Activated CD4-positive, alpha-beta T cell treated with anti-CD3 and anti-CD28 coated beads for 1 hour (primary cell): ENCODE data around the gene KANK2.
"Not testable (repeated sequence)": the region's sequence is repeated elsewhere in the genome, so short reads cannot be mapped to it uniquely, and the experiment has no call there.

ENCODE experiments used
- DNase-seq: peaks from one replicate; pipeline ENCODE4 v3.0.0-alpha.2; 2020

KANK2 gene

GRCh38 chr19:11195681-11196080 is 1.7 kb downstream of the KANK2 start:
- DNase-seq: no peak

DNA sequence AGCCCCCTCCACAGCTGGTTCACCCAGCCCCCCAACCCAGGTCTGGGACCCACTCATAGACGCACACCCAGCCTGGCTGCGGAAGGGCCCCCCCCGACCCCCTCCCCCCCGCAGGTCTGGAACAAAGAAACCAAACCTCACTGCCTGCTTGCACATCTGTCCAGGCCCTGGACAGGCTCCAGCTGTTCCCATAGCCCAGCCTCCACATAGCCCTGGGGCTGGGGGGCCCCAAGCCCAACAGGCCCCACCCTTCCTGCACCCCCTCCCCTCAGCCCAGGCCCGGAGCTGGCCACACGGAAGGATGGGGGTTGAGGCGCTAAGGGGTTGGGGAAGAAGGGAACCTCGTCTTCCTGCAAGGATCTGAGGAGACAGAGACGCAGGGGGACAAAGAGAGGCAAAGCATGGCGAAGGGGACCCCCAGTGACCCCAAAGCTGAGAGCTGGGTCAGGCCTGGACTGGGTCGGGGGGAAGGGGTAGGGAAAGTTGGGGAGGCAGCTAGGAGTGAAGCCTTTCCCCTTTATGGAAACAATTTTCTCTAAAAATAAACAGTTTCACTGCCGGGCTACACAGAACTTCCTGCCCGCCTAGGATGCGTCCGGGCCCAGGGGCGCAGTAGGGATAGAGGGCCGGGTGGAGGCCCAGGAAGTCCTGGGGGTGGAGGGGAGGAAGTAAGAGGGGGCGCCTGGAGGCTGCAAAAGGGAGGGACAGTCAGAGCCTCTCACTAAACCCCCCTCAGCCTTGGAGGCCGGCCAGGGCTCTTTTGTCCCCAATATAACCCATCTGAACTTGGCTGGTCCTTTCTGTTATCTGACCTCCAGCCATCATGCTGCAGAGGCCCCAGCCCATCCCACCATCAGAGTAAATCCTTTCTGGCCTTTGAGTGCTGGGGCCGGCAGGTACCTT is 2.4 kb downstream of the KANK2 start:
- DNase-seq: no peak

DNA sequence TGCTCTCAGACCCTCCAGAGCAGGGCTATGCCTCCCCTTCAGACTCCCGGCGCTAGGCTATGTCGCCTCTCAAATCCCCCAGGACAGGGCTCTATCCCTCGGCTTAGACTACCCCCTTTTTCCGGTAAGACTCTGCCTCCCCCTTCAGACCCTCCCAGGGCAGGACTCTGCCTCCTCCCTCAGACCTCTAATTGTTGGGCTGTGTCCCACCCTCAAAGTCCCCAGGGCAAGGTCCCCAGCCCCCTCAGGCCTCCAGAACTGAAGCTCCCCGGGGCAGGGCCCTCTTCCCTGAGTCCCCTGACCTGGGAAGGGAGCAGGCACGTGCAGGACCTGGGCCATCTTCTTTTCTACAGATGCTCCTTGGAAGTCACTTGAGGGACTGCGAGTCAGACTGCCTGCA is 3.2 kb downstream of the KANK2 start:
- DNase-seq: no peak

DNA sequence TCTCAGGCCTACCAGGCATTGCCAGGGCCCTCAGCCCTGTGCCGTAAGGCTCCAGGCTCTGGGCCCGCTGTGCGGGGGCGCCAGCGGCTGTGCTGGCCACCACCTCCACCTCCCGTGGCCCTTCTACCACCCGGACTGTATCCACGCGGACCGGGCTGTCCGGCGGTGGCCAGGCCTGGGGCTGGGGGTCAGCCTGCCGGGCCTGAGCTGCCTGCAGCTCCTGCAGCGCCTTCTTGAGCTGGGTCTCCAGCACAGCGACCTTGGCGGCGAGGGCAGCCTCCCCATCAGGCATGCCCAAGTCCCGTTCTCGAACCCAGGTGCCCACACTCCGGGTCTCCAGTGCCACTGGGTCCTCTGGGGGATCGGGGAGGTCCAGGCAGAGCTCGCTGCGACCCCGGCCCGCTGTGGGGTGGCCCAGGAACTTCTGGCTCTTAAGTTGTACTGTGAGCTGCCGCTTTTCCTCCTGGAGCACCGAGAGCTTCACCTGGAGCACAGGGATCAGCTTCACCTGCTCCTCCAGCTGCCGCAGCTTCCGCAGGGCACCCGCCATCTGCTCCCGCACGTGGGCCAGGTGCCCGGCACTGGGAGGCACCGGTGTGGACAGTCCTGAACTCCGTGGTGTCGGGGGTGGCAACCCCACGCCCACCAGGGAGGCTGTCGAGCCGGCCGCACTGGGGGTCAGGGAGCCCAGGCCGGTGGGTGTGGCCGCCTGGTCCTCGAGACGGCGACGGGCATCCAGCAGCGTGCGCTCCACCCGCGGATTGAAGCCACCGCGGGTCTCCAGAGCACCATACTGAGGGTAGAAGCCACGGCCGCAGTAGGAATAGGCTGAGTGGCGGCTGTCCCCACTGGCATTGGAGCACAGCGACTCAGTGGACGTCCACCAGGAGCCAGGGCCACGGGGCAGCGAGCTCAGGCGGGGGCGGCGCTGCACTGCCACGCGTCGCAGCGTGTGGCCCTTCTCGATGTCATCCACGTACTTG is 4.1 kb downstream of the KANK2 start:
- DNase-seq: no peak

GRCh38 chr19:11191934-11192333 is 5.4 kb downstream of the KANK2 start:
- no peak for DNase-seq

- DNase-seq: no peak
Observed at GRCh38 chr19:11191273-11191755, 6.0 kb downstream of the KANK2 start.

GRCh38 chr19:11190501-11190900 is 6.8 kb downstream of the KANK2 start:
- no peak for DNase-seq

DNA sequence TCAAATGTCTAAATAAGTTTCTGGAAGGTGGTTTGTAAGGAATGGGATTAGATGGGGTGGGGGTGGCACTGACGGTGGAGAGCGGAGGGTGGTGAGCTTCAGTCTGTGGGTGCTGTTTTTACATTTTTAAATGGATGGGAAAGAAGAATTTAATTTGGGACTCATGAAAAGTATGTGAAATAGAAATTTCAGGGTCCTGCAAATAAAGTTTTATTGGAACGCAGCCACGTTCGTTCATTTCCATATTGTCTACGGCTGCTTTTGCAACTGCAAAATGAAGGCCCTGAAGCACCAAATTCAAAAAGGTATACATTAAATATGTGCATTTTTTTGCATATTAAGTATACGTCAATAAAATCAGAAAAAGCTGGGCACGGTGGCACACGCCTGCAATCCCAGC is 9.9 kb downstream of the KANK2 start:
- no peak for DNase-seq

- DNase-seq: no peak
Observed at GRCh38 chr19:11182994-11183393, 14.4 kb downstream of the KANK2 start.

- DNase-seq: no peak
Observed at GRCh38 chr19:11181488-11181887, 15.9 kb downstream of the KANK2 start.

DNA sequence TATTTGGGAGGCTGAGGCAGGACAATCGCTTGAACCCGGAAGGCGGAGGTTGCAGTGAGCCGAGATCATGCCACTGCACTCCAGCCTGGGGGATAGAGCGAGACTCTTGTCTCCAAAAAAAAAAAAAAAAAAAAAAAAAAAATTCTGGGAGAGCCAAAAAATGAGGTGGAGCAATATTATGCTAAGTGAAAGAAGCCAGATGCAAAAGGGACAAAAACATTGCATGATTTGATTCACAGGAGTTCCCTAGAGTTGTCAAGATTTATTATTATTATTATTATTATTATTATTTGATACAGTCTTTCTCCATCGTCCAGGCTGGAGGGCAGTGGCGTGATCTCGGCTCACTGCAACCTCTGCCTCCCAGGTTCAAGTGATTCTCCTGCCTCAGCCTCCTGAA is 16.4 kb downstream of the KANK2 start:
- not testable (repeated sequence) for DNase-seq

DNA sequence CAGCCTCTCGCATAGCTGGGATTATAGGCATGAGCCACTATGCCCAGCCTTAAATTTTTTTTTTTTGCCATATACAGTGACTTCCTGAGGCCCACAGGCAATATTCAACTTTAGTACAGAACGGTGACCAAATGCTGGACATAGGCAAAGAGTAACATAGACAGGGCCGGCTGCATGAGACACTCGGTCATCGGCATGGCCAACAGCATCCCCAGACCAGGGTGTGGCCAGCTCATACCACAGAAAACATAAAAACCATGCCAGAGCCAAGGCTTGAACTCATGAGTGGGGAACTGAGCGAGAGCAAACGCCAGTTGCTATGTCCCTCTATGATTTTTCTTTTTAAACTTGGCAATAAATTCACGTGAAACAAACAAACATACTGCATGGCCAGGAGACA is 17.0 kb downstream of the KANK2 start:
- DNase-seq: no peak

- no peak for DNase-seq
Observed at GRCh38 chr19:11179716-11180297, 17.5 kb downstream of the KANK2 start.

DNA sequence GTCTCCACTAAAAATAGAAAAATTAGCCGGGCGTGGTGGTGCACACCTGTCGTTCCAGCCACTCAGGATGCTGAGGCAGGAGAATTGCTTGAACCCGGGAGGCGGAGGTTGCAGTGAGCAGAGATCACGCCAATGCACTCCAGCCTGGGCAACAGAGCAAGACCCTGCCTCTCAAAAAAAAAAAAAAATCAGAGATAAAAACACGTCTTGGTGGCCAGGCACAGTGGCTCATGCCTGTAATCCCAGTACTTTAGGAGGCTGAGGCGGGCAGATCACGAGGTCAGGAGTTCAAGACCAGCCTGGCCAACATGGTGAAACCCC is 18.2 kb downstream of the KANK2 start:
- DNase-seq: not testable (repeated sequence)

DNA sequence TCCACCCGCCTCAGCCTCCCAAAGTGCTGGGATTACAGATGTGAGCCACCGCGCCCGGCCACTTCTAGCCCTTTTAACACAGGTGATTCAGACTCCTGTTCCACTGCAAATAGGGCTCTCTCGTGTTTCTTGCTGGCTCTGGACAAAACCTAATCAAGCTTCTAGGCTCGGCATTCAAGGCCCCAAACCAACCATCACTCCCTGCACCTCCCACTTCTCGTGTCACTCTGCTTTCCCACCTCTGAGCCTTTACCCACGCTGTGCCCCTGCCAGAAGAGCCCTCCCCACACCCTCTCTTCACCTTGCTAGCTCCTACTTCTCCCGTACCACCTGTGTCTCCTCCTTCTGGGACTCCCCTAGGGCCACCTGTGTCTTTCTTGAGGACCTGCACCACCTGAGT is 19.8 kb downstream of the KANK2 start:
- DNase-seq: no peak

DNA sequence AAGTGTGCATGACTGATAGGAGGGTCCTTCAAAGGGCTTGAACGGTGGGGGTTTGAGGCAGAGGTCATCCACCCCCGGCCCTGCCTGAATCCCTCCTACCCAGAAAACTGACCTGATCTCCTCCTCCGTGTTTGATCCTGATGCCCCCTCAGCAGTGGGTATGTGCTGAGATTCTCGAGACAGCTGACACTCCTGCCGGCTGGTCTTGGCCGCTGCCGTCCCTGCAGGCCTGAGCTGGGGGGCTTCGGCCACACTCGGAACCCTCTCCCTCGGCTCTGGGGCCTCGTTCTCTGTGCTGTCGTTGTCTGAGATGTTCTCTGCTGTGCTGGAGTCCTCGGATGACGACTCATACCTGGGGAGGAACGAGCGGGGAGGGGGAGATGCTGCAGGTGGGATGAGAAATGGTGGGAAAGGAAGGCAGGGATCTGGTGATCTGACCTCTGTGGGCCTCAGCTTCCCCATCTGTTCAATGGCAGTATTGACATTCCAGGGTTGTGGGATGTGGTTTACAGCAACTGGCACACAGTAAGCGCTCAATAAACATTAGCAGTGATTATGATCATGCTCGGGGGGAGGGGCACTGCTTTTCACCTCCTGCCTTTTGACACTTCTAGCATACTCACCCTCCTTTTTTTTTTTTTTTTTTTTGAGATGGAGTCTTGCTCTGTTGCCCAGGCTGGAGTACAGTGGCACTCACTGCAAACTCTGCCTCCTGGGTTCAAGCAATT is 20.7 kb downstream of the KANK2 start:
- DNase-seq: no peak

GRCh38 chr19:11175920-11176319 is 21.4 kb downstream of the KANK2 start:
- DNase-seq: no peak

- DNase-seq: no peak
Observed at GRCh38 chr19:11174336-11174735, 23.0 kb downstream of the KANK2 start.

DNA sequence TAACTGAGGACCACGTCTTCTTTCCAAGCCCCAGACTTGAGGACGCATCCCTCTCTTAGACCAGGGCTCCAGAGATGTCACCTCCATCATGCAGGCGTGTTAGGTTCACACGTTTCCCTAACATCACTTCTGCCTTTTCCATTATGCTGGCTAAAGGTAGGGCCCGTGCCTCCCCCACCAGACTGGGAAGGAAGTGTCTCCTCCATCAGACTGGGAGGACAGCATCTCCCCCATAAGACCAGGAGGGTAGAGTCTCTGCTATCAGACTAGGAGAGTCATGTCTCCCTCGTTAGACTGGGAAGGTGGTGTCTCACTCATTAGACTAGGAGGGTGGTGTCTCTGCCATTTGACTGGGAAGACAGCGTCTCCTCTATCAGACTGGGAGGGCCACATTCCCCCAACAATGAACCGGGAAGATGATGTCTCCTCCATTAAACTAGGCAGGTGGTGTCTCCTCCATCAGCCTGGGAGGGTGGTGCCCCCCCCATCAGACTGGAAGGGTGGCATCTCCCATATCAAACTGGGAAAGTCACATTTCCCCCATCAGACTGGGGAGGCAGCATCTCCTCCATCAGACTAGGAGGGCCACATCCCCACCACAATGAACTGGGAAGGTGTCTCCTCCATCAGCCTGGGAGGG is 23.7 kb downstream of the KANK2 start:
- no peak for DNase-seq

DNA sequence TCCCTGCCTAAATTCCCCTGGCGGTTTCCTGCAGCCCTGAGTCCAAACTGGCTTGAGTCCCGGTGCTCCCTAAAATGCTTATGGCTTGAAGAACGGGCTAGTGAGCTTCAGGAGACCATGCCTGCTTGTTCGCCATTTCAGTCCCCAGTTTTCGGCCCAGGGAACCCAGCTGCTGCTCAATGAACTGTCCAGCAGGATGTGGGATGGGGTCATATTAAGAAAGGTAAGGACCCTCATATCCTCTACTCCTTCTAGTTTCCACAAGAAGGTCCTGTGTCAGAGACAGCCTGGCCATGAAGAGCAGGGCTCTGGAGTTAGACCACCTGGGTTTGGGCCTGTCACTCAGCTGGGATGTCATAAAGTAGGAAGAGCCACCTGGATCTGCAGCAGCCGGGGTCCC is 24.8 kb downstream of the KANK2 start:
- DNase-seq: no peak

- no peak for DNase-seq
Observed at GRCh38 chr19:11171144-11171543, 26.2 kb downstream of the KANK2 start.
